ENCODE data around the gene NKX1-1.

DNA sequence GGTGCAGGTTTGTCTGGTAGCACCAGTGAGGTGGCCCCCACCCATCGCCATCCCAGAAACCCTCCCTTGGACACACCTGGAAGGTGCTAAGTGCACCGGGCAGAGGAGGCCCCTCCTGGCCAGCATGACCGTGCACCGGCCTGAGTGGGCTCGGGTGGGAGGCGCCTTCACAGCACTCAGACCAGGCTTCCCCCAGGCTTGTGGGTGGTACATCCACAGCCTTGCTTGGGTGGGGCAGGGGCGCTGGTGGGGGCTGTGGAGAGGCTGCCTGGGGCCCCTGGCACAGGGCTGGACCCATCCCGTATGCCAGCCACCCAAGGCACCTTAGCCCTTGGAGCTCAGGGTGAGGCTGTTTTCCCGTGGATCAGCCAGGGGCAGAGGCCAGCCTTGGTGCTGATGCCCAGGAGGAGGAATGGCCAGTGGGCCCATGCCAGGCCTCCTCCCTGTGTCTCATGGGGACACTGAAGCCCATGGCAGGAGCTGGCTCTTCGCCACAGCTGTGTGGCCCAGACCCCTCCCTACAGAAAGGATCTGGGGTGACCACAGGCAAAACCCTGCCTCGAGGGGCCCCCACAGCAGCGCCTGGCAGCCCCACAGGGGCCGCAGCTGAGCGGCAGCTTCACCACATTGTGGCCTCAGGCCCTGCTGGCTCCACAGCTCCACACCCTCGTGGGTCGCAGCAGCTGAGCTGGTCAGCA lies 21.4 kb downstream of the NKX1-1 start:
- TF ChIP-seq ZNF274 (IDR thresholded peaks at IDR 0.05; ENCODE audit: low read depth, low read length) = no peak
- TF ChIP-seq YY1 (IDR thresholded peaks at IDR 0.05; ENCODE audit: insufficient read depth, insufficient read length) = no peak
